H9 (cell line): ENCODE results near the gene ZNF71. TPM values are rescaled to one million over a fixed set of nuclear protein-coding genes. Genes with fewer than 3 reads are reported as not detected.

Source experiments
- DNase-seq: peaks from one replicate; pipeline ENCODE4 v3.0.0-alpha.2; 2017
- H2AFZ ChIP-seq: one replicate; pipeline ENCODE4 v1.6.1; 2013; ENCODE audit warnings: mild to moderate bottlenecking, low read length, control low read depth, moderate library complexity
- H2AK5ac ChIP-seq: 2 replicates; pipeline ENCODE4 v1.6.1; 2013; ENCODE audit warnings: low read length, control low read depth, mixed read lengths; ENCODE audit not compliant: insufficient read length
- H2BK120ac ChIP-seq: one replicate; pipeline ENCODE4 v1.6.1; 2013; ENCODE audit warnings: low read depth, mild to moderate bottlenecking, low read length, control low read depth, inconsistent platforms; ENCODE audit not compliant: poor library complexity, severe bottlenecking
- H2BK12ac ChIP-seq: 2 replicates; pipeline ENCODE4 v1.6.1; 2013; ENCODE audit warnings: low read length, control low read depth, mixed read lengths, low read depth; ENCODE audit not compliant: insufficient read length
- H2BK15ac ChIP-seq: 2 replicates; pipeline ENCODE4 v1.6.1; 2013; ENCODE audit warnings: low read depth, low read length, control low read depth
- H2BK20ac ChIP-seq: one replicate; pipeline ENCODE4 v1.6.1; 2013; ENCODE audit warnings: low read depth, mild to moderate bottlenecking, low read length, control low read depth, inconsistent platforms; ENCODE audit not compliant: poor library complexity, severe bottlenecking
- H2BK5ac ChIP-seq: 2 replicates; pipeline ENCODE4 v1.6.1; 2013; ENCODE audit warnings: low read length, control low read depth, mixed read lengths; ENCODE audit not compliant: insufficient read length
- H3K14ac ChIP-seq: 2 replicates; pipeline ENCODE4 v1.6.1; 2013; ENCODE audit warnings: low read length, control low read depth; ENCODE audit not compliant: insufficient read depth
- H3K18ac ChIP-seq: 2 replicates; pipeline ENCODE4 v1.6.1; 2013; ENCODE audit warnings: low read depth, mild to moderate bottlenecking, mixed read lengths, low read length, control low read depth; ENCODE audit not compliant: insufficient read length
- H3K23ac ChIP-seq: 2 replicates; pipeline ENCODE4 v1.6.1; 2013; ENCODE audit warnings: low read length, control low read depth, mixed read lengths, low read depth; ENCODE audit not compliant: insufficient read length
- H3K23me2 ChIP-seq: 2 replicates; pipeline ENCODE4 v1.6.1; 2013; ENCODE audit warnings: low read depth, mild to moderate bottlenecking, mixed read lengths, low read length, control low read depth; ENCODE audit not compliant: insufficient read length, poor library complexity, severe bottlenecking
- H3K27ac ChIP-seq: 2 replicates; pipeline ENCODE4 v1.5.1; 2013; ENCODE audit warnings: low read length, control low read depth, mixed read lengths, low read depth; ENCODE audit not compliant: insufficient read length
- H3K27me3 ChIP-seq: 2 replicates; pipeline ENCODE4 v1.6.1; 2013; ENCODE audit warnings: low read length, control low read depth, inconsistent platforms; ENCODE audit not compliant: insufficient read depth
- H3K4ac ChIP-seq: 2 replicates; pipeline ENCODE4 v1.6.1; 2013; ENCODE audit warnings: low read depth, mild to moderate bottlenecking, control low read depth, inconsistent platforms, low read length, moderate library complexity
- H3K4me1 ChIP-seq: 2 replicates; pipeline ENCODE4 v1.6.1; 2013; ENCODE audit warnings: low read length, control low read depth, inconsistent platforms; ENCODE audit not compliant: insufficient read depth
- H3K4me2 ChIP-seq: 2 replicates; pipeline ENCODE4 v1.6.1; 2013; ENCODE audit warnings: low read length, control low read depth, mixed read lengths; ENCODE audit not compliant: insufficient read length, insufficient read depth
- H3K56ac ChIP-seq: 2 replicates; pipeline ENCODE4 v1.6.1; 2013; ENCODE audit warnings: low read depth, mild to moderate bottlenecking, mixed read lengths, low read length, control low read depth; ENCODE audit not compliant: insufficient read length
- H3K79me1 ChIP-seq: 2 replicates; pipeline ENCODE4 v1.6.1; 2013; ENCODE audit warnings: low read depth, mild to moderate bottlenecking, moderate library complexity, low read length, control low read depth, inconsistent platforms; ENCODE audit not compliant: insufficient read depth, poor library complexity, severe bottlenecking
- H3K79me2 ChIP-seq: 2 replicates; pipeline ENCODE4 v1.6.1; 2013; ENCODE audit warnings: low read length, control low read depth, inconsistent platforms; ENCODE audit not compliant: insufficient read depth
- H3K9ac ChIP-seq: 2 replicates; pipeline ENCODE4 v1.6.1; 2013; ENCODE audit warnings: low read length, control low read depth, mixed read lengths; ENCODE audit not compliant: insufficient read length; ENCODE audit errors: extremely low read depth
- H3K9me3 ChIP-seq: one replicate; pipeline ENCODE4 v1.6.1; 2013; ENCODE audit warnings: low read depth, low read length, inconsistent platforms; ENCODE audit not compliant: control insufficient read depth
- H3T11ph ChIP-seq: one replicate; pipeline ENCODE4 v1.6.1; 2013; ENCODE audit warnings: mild to moderate bottlenecking, low read length, control low read depth, inconsistent platforms
- H4K20me1 ChIP-seq: one replicate; pipeline ENCODE4 v1.6.1; 2013; ENCODE audit not compliant: control insufficient read depth, insufficient read length, insufficient read depth
- H4K5ac ChIP-seq: 2 replicates; pipeline ENCODE4 v1.6.1; 2013; ENCODE audit warnings: low read depth, mild to moderate bottlenecking, mixed read lengths, low read length, control low read depth; ENCODE audit not compliant: insufficient read length
- H4K8ac ChIP-seq: replicated peaks from 2 replicates; pipeline ENCODE4 v1.6.1; 2013; ENCODE audit warnings: low read length, control low read depth, mixed read lengths, low read depth; ENCODE audit not compliant: insufficient read length
- H4K91ac ChIP-seq: 2 replicates; pipeline ENCODE4 v1.6.1; 2013; ENCODE audit warnings: low read depth, mild to moderate bottlenecking, moderate library complexity, mixed read lengths, low read length, control low read depth; ENCODE audit not compliant: insufficient read length
- H3K27ac Mint-ChIP-seq, 3 experiments: 2 replicates in 2 of 3; 3 replicates in 1 of 3; pipeline ENCODE4 v1.8.0; 2020 to 2021; ENCODE audit warnings: mixed read lengths in 3 of 3, mild to moderate bottlenecking in 1 of 3, moderate library complexity in 1 of 3
- H3K27me3 Mint-ChIP-seq: 2 replicates; pipeline ENCODE4 v1.8.0; 2021; ENCODE audit warnings: low read depth, mild to moderate bottlenecking, moderate library complexity, mixed read lengths
- H3K36me3 Mint-ChIP-seq, 3 experiments: 2 replicates in 2 of 3; 3 replicates in 1 of 3; pipeline ENCODE4 v1.8.0; 2020 to 2021; ENCODE audit warnings: low read depth in 3 of 3, mixed read lengths in 3 of 3; ENCODE audit not compliant: insufficient read depth in 1 of 3
- H3K4me1 Mint-ChIP-seq, 2 experiments: 2 replicates each; pipeline ENCODE4 v1.8.0; 2020; ENCODE audit warnings: mixed read lengths in 2 of 2
- H3K4me3 Mint-ChIP-seq, 2 experiments: 2 replicates in 1 of 2; 3 replicates in 1 of 2; pipeline ENCODE4 v1.8.0; 2020 to 2021; ENCODE audit warnings: mild to moderate bottlenecking in 2 of 2, mixed read lengths in 2 of 2, moderate library complexity in 1 of 2
- H3K9me3 Mint-ChIP-seq, 2 experiments: 2 replicates in 1 of 2; 3 replicates in 1 of 2; pipeline ENCODE4 v1.8.0; 2020; ENCODE audit warnings: mild to moderate bottlenecking in 2 of 2, mixed read lengths in 2 of 2, moderate library complexity in 1 of 2
- CTCF ChIP-seq: fragments of 200-600 bp; sonication (generic); conservative IDR thresholded peaks from 3 replicates; pipeline ENCODE4 v1.8.0; 2021; ENCODE audit warnings: antibody characterized with exemption, mild to moderate bottlenecking
- WGBS: extraction: QIAGEN DNeasy Blood & Tissue Kit; methylation state at CpG from one replicate; pipeline ENCODE4 v1.1.7; 2013; ENCODE audit warnings: missing lambda C conversion rate, low lambda C conversion rate, mixed read lengths; ENCODE audit not compliant: insufficient read length; ENCODE audit errors: extremely low coverage; 5-methylcytosine and 5-hydroxymethylcytosine counted together
- total RNA-seq: library from RNA; stranded (reverse); gene quantifications from 2 replicates; pipeline ENCODE4 v1.2.1, GENCODE V29; 2021

ZNF71 gene
- total RNA-seq, 1 experiment from 2014 or later, result 7.2 TPM

DNA sequence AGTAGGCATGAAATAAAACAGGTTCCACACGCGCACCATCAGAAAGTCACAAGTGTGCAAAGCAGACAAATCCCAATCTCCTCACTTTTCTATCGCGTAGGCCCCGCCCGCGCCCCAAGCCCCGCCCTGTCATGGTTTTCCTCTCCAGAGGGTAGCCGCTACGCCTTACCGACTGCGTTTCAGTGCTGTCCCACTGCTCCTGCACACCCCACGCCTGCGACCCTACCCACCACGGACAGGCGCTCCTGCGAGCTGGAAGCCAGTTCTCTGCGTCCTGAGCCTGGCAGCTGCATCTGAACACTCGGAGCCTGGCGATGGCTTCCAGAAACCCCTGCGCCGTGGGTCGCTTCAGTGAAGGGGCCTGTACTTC lies 28.2 kb upstream of the ZNF71 start:
- no peak overlapping the region for H2BK120ac ChIP-seq
- peak; percentile 49 for DNase-seq
- no peak overlapping the region for H3K23ac ChIP-seq
- no peak overlapping the region for H4K91ac ChIP-seq
- H3K79me2 ChIP-seq, result no peaks in the 10 kb centered on the region
- H3K9me3 Mint-ChIP-seq, result peaks cover 72 to 76% of the 10 kb centered on the region in 2 experiments
- peak overlapping the region; percentile 93 for H3K4me2 ChIP-seq
- no peaks in the 10 kb centered on the region; the same call in 1 of the 2 replicates for H3K27me3 Mint-ChIP-seq
- peaks cover 4% of the 10 kb centered on the region; the same call in 1 of the 2 replicates for H3K4me1 ChIP-seq
- no peak overlapping the region for H2BK12ac ChIP-seq
- peaks cover 3% of the 10 kb centered on the region for H3K23me2 ChIP-seq
- peaks cover 50% of the 10 kb centered on the region for H3K9me3 ChIP-seq
- H2BK15ac ChIP-seq, result no peak overlapping the region
- peak overlapping the region; percentile 82 for H3K18ac ChIP-seq
- no peak overlapping the region for H3K27ac Mint-ChIP-seq
- no CpG with 5 or more reads among the region's 23 CpGs for WGBS
- H2AFZ ChIP-seq, result peak overlapping the region; percentile 96
- peak overlapping the region; percentile 78; the same call in 1 of the 2 replicates for H3K14ac ChIP-seq
- H4K8ac ChIP-seq, result no peak overlapping the region
- no peak overlapping the region for H2BK20ac ChIP-seq
- H3K9ac ChIP-seq, result peak overlapping the region; percentile 74
- H3T11ph ChIP-seq, result no peak overlapping the region
- no peak overlapping the region for H4K5ac ChIP-seq
- no peak overlapping the region for H3K4ac ChIP-seq
- H2BK5ac ChIP-seq, result no peak overlapping the region
- no peaks in the 10 kb centered on the region for H3K79me1 ChIP-seq
- peak overlapping the region; percentile 98 for H3K4me3 Mint-ChIP-seq
- no peak overlapping the region for H2AK5ac ChIP-seq
- H3K4me1 Mint-ChIP-seq, result peaks cover 5 to 7% of the 10 kb centered on the region in 2 experiments; a peak in 3 of 4 replicates
- no peaks in the 10 kb centered on the region for H4K20me1 ChIP-seq
- peaks cover 41 to 64% (median 61%) of the 10 kb centered on the region in 3 experiments for H3K36me3 Mint-ChIP-seq
- H3K56ac ChIP-seq, result no peak overlapping the region
- H3K27me3 ChIP-seq, result no peaks in the 10 kb centered on the region
- no peak for TF ChIP-seq CTCF
- no peak overlapping the region for H3K27ac ChIP-seq
